Right lobe of liver (tissue), 6 donors: ENCODE data around the gene PTGDS. TPM values are rescaled to one million over a fixed set of nuclear protein-coding genes. Genes with fewer than 3 reads are reported as not detected.

Source experiments
- ATAC-seq, 4 donors: fragments of 200-7000 bp; cut with Tn5 transposase; one replicate each; pipeline ENCODE4 v1.9.1; 2020; ENCODE audit warnings: mild to moderate bottlenecking in 4 of 4, moderate library complexity in 4 of 4
- DNase-seq, 3 donors: peaks; one replicate each; pipeline ENCODE4 v3.0.0-alpha.2; 2020
- H3K27ac ChIP-seq, 3 donors: fragments of 200-600 bp; one replicate each; pipeline ENCODE4 v1.8.0; 2022
- H3K27me3 ChIP-seq, 2 donors: fragments of 200-600 bp; one replicate each; pipeline ENCODE4 v1.8.0; 2022
- H3K36me3 ChIP-seq, 4 donors: fragments of 200-600 bp; sonication (generic) in 1 of 4; one replicate each; pipeline versions ENCODE4 v1.5.1 to v1.8.0; 2017 to 2022; ENCODE audit warnings: control low read depth in 1 of 4
- H3K4me1 ChIP-seq, 4 donors: fragments of 200-600 bp; sonication (generic) in 1 of 4; one replicate each; pipeline versions ENCODE4 v1.5.1 to v1.8.0; 2017 to 2022; ENCODE audit warnings: control low read depth in 1 of 4
- H3K4me3 ChIP-seq, 3 donors: fragments of 200-600 bp; one replicate each; pipeline ENCODE4 v1.8.0; 2022
- H3K9me3 ChIP-seq, 4 donors: fragments of 200-600 bp; sonication (generic) in 1 of 4; one replicate each; pipeline versions ENCODE4 v1.5.1 to v1.8.0; 2017 to 2022; ENCODE audit warnings: control low read depth in 1 of 4
- CTCF ChIP-seq, 4 donors: fragments of 200-600 bp in 3 of 4; fragments of 450-650 bp in 1 of 4; IDR thresholded peaks; one replicate each; pipeline versions ENCODE4 v1.5.1 to v1.8.0; 2016 to 2022; ENCODE audit warnings: antibody characterized with exemption in 4 of 4, mild to moderate bottlenecking in 2 of 4
- POLR2A ChIP-seq: fragments of 450-650 bp; IDR thresholded peaks from one replicate; pipeline ENCODE4 v1.6.1; 2017; ENCODE audit warnings: antibody characterized with exemption, mild to moderate bottlenecking
- WGBS: methylation state at CpG from one replicate; pipeline ENCODE4 v1.1.6; 2018; ENCODE audit warnings: low coverage, low lambda C conversion rate; ENCODE audit not compliant: insufficient coverage; ENCODE audit errors: missing lambda C conversion rate; 5-methylcytosine and 5-hydroxymethylcytosine counted together
- intact Hi-C, 2 donors: fragments of 100-400 bp; cut with DNase I; formaldehyde crosslinking; loops; one replicate each; pipeline versions ENCODE4 v1.11.2 to v1.14.1; 2022
- total RNA-seq, 6 experiments: library from RNA; depleted of rRNA in 2 of 6; stranded (reverse); fragments of >200 nt in 2 of 6; fragmentation: NEBNext Ultra II Directional in 3 of 6; extraction: Animal tissue kit (Norgen Biotek cat#: 25700) in 3 of 6; gene quantifications; one replicate each; pipeline versions ENCODE4 v1.1.0 to v1.2.4, GENCODE V29; 2016 to 2023
- donor health status: DM: no; HTN: yes; CAD: no.
- donor health status: DM: no; HTN: no; CAD: no.
- donor health status: DM: no; HTN: no; CAD: no.
- donor health status: DM: no; HTN: yes; CAD: no.
- donor health status: DM: no; HTN: yes; CAD: no.

PTGDS gene
- total RNA-seq, 6 experiments from 2014 or later, result 4.3 to 21.9 (median 6.0) TPM

GRCh38 chr9:136984464-136985026, 7.2 kb downstream of the PTGDS start:
- ATAC-seq, result no peak
- Histone ChIP-seq H3K4me3 (no peak overlapping the region), H3K27ac (no peak overlapping the region), H3K36me3 (no peaks in the 10 kb centered on the region), H3K27me3 (no peaks in the 10 kb centered on the region), H3K9me3 (no peaks in the 10 kb centered on the region), H3K4me1 (no peaks in the 10 kb centered on the region)
- TF ChIP-seq POLR2A (no peak), CTCF (IDR thresholded peaks at IDR 0.05) (no peak)
- DNase-seq, result no peak
- WGBS, result 44% methylated on average over 17 of the region's 29 CpGs
- intact Hi-C loops, result no loop called here

- Histone ChIP-seq H3K36me3 (no peaks in the 10 kb centered on the region), H3K9me3 (no peaks in the 10 kb centered on the region), H3K27me3 (no peaks in the 10 kb centered on the region), H3K4me3 (no peak overlapping the region), H3K4me1 (no peaks in the 10 kb centered on the region), H3K27ac (no peak overlapping the region)
- WGBS, result 26% methylated on average over 12 of the region's 48 CpGs
- no peak for TF ChIP-seq POLR2A
- intact Hi-C loops, result no loop called here
- DNase-seq (no peak), ATAC-seq (no peak)
These were observed 7.8 kb downstream of the PTGDS start for GRCh38 chr9:136985027-136985602.

- Histone ChIP-seq H3K4me3 (no peak overlapping the region), H3K27me3 (no peaks in the 10 kb centered on the region), H3K27ac (no peak overlapping the region), H3K9me3 (no peaks in the 10 kb centered on the region), H3K4me1 (no peaks in the 10 kb centered on the region), H3K36me3 (no peaks in the 10 kb centered on the region)
- intact Hi-C loops, result no loop called here
- ATAC-seq, result no peak
- DNase-seq, result no peak
- TF ChIP-seq POLR2A (no peak), CTCF (IDR thresholded peaks at IDR 0.05) (no peak)
- 35% methylated on average over 22 of the region's 33 CpGs for WGBS
These were observed 8.5 kb downstream of the PTGDS start for GRCh38 chr9:136985853-136986252.

- H3K36me3 ChIP-seq, result no peaks in the 10 kb centered on the region
- no peak overlapping the region for H3K4me3 ChIP-seq
- TF ChIP-seq POLR2A (no peak), CTCF (IDR thresholded peaks at IDR 0.05) (no peak)
- H3K9me3 ChIP-seq, result no peaks in the 10 kb centered on the region
- intact Hi-C loops, result no loop called here
- ATAC-seq (no peak), DNase-seq (no peak)
- no peak overlapping the region for H3K27ac ChIP-seq
- H3K27me3 ChIP-seq, result no peaks in the 10 kb centered on the region
- peaks cover 0 to 7% (median 3%) of the 10 kb centered on the region in 4 donors for H3K4me1 ChIP-seq
- 100% methylated on average over 1 of the region's 4 CpGs for WGBS
These were observed 11.6 kb downstream of the PTGDS start for GRCh38 chr9:136988872-136989271.

- TF ChIP-seq POLR2A (no peak), CTCF (IDR thresholded peaks at IDR 0.05) (no peak)
These were observed 13.1 kb downstream of the PTGDS start for GRCh38 chr9:136990242-136990911.

More at GRCh38 chr9:136990242-136990911, 13.1 kb downstream of the PTGDS start:
- H3K36me3 ChIP-seq, result no peaks in the 10 kb centered on the region
- WGBS, result 72% methylated on average over 8 of the region's 10 CpGs
- no peak overlapping the region for H3K27ac ChIP-seq
- peaks cover 0 to 14% (median 4%) of the 10 kb centered on the region in 4 donors for H3K4me1 ChIP-seq
- ATAC-seq (no peak), DNase-seq (no peak)
- intact Hi-C loops, result no loop called here
- no peak overlapping the region for H3K4me3 ChIP-seq
- no peaks in the 10 kb centered on the region for H3K9me3 ChIP-seq
- H3K27me3 ChIP-seq, result no peaks in the 10 kb centered on the region
